ENCODE measurements around the gene LIMK1. TPM values are rescaled to one million over a fixed set of nuclear protein-coding genes. Genes with fewer than 3 reads are reported as not detected.

The LIMK1 gene
- total RNA-seq, 1 experiment from 2014 or later, result 56.3 TPM

DNA sequence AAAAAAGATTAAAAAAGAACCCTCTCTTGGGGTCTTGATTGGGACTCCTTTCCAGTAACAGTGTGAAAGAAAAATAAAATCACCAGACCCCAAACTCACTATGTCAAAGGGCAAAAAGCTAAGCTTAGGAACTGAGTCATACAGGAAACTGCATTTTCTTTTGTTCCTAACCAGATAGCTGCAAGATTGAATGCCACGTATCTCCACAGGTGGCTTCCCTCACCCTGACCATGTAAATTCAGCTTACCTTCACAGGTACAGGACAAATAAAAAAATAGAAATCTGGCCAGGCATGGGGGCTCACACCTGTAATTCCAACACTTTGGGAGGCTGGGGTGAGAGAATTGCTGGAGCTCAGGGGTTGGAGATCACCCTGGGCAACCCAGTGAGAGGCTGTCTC is 58.1 kb downstream of the LIMK1 start (continued):
- TF ChIP-seq, protein P1, sequence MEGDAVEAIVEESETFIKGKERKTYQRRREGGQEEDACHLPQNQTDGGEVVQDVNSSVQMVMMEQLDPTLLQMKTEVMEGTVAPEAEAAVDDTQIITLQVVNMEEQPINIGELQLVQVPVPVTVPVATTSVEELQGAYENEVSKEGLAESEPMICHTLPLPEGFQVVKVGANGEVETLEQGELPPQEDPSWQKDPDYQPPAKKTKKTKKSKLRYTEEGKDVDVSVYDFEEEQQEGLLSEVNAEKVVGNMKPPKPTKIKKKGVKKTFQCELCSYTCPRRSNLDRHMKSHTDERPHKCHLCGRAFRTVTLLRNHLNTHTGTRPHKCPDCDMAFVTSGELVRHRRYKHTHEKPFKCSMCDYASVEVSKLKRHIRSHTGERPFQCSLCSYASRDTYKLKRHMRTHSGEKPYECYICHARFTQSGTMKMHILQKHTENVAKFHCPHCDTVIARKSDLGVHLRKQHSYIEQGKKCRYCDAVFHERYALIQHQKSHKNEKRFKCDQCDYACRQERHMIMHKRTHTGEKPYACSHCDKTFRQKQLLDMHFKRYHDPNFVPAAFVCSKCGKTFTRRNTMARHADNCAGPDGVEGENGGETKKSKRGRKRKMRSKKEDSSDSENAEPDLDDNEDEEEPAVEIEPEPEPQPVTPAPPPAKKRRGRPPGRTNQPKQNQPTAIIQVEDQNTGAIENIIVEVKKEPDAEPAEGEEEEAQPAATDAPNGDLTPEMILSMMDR (IDR thresholded peaks at IDR 0.05 in 2 of 3, conservative IDR thresholded peaks at IDR 0.05 in 1 of 3; ENCODE audit: borderline replicate concordance in 1 of 3, insufficient read depth in 1 of 3, low read depth in 2 of 3, low read length in 2 of 3), result no peak
- TF ChIP-seq CEBPB (IDR thresholded peaks at IDR 0.05; ENCODE audit: low read depth), result no peak

DNA sequence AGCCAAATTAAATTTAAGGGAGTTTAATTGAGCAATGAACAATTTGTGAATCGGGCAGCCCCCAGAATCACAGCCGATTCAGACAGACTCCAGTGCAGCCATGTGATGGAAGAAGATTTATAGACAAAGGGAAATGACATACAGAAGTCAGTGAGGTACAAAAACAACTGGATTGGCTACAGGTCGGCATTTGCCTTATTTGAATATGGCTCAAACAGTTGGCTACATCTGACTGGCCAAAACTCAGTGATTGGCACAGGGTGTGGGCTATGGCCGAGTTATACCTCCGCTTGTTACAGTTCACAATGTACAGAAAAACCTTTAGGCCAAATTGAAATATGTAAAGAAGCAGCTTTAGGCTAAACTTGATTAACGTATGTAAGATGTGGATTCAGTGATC is 59.8 kb downstream of the LIMK1 start:
- Histone ChIP-seq H3K9ac (ENCODE audit: low read length) (no peak overlapping the region), H3K4me1 (ENCODE audit: control insufficient read depth in 1 of 2, insufficient read depth in 2 of 2, low read length in 2 of 2) (peaks cover 13 to 32% of the 10 kb centered on the region in 2 experiments), H3K9me2 (ENCODE audit: insufficient read depth) (no peaks in the 10 kb centered on the region), H3K9me3 (ENCODE audit: control insufficient read depth in 1 of 2, insufficient read depth in 1 of 2, low read depth in 1 of 2, low read length in 2 of 2) (no peaks in the 10 kb centered on the region), H3K4me3 (replicated peaks in 1 of 2; ENCODE audit: low read depth in 1 of 2, low read length in 2 of 2) (no peak overlapping the region), H2AFZ (ENCODE audit: low read depth, low read length, poor library complexity, severe bottlenecking) (no peak overlapping the region), H3K36me3 (ENCODE audit: control insufficient read depth in 1 of 2, insufficient read depth in 2 of 2, low read length in 2 of 2) (no peaks in the 10 kb centered on the region), H3K4me2 (ENCODE audit: low read length) (no peak overlapping the region), H4K20me1 (ENCODE audit: insufficient read depth) (no peaks in the 10 kb centered on the region), H3K27me3 (ENCODE audit: insufficient read depth, low read length) (no peaks in the 10 kb centered on the region), H3K79me2 (ENCODE audit: insufficient read depth, low read length) (no peaks in the 10 kb centered on the region), H3K27ac (ENCODE audit: low read depth, low read length) (no peak overlapping the region)
- ChIA-PET RAD21 (ENCODE audit: low non-redundant PET in 1 of 2, low total read pairs in 2 of 2, uncharacterized antibody in 2 of 2, unreplicated experiment in 2 of 2) (no interaction called here), POLR2A (no interaction called here), CTCF (no interaction called here)
- ATAC-seq (no peak), DNase-seq (ENCODE audit: low read depth, low spot score) (no peak)
- no TSS peak for BruUV-seq (replicated peaks)
- TF ChIP-seq EZH2 (IDR thresholded peaks at IDR 0.05) (no peak), RAD21 (IDR thresholded peaks at IDR 0.05; ENCODE audit: low read depth) (no peak), EZH2phosphoT487 (IDR thresholded peaks at IDR 0.05; ENCODE audit: borderline replicate concordance) (no peak), CBX3 (IDR thresholded peaks at IDR 0.05; ENCODE audit: low read depth) (no peak), POLR2AphosphoS5 (IDR thresholded peaks at IDR 0.05; ENCODE audit: low read depth, low read length) (no peak), ZFX (IDR thresholded peaks at IDR 0.05) (no peak), SRF (IDR thresholded peaks at IDR 0.05; ENCODE audit: low read depth) (no peak), POLR2A (IDR thresholded peaks at IDR 0.05; ENCODE audit: borderline replicate concordance, extremely low read depth, insufficient read depth, insufficient read length) (no peak), TCF7L2 (IDR thresholded peaks at IDR 0.05; ENCODE audit: borderline replicate concordance, extremely low read depth, insufficient read depth, insufficient read length) (no peak), EGR1 (IDR thresholded peaks at IDR 0.05; ENCODE audit: low read depth) (no peak)
- TF ChIP-seq, protein P2, sequence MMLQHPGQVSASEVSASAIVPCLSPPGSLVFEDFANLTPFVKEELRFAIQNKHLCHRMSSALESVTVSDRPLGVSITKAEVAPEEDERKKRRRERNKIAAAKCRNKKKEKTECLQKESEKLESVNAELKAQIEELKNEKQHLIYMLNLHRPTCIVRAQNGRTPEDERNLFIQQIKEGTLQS (IDR thresholded peaks at IDR 0.05), result no peak
- TF ChIP-seq, protein P1 (IDR thresholded peaks at IDR 0.05 in 2 of 3, conservative IDR thresholded peaks at IDR 0.05 in 1 of 3; ENCODE audit: borderline replicate concordance in 1 of 3, insufficient read depth in 1 of 3, low read depth in 2 of 3, low read length in 2 of 3), result no peak
- TF ChIP-seq, protein P3, sequence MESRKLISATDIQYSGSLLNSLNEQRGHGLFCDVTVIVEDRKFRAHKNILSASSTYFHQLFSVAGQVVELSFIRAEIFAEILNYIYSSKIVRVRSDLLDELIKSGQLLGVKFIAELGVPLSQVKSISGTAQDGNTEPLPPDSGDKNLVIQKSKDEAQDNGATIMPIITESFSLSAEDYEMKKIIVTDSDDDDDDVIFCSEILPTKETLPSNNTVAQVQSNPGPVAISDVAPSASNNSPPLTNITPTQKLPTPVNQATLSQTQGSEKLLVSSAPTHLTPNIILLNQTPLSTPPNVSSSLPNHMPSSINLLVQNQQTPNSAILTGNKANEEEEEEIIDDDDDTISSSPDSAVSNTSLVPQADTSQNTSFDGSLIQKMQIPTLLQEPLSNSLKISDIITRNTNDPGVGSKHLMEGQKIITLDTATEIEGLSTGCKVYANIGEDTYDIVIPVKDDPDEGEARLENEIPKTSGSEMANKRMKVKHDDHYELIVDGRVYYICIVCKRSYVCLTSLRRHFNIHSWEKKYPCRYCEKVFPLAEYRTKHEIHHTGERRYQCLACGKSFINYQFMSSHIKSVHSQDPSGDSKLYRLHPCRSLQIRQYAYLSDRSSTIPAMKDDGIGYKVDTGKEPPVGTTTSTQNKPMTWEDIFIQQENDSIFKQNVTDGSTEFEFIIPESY (IDR thresholded peaks at IDR 0.05; ENCODE audit: extremely low read depth, insufficient replicate concordance, low read length), result no peak
- intact Hi-C loops (cut with micrococcal nuclease), result no loop called here

Measured in HCT116 (cell line).